ENCODE results near the gene NEMP1.
A peak's percentile ranks its signal among the peaks of the same experiment; 100 is the strongest.
"Not testable (repeated sequence)": the region's sequence is repeated elsewhere in the genome, so short reads cannot be mapped to it uniquely, and the experiment has no call there.

The NEMP1 gene

GRCh38 chr12:57078519-57079404 lies at the start of gene NEMP1:
TSS of gene NEMP1 (minus strand) at chr12:57078791. CDS start at chr12:57078745, 46 bp downstream.
- peak; percentile 55 to 90 (median 78) for DNase-seq (ENCODE audit: low read depth in 2 of 3, low spot score in 2 of 3)

- DNase-seq (ENCODE audit: low read depth in 2 of 3, low spot score in 2 of 3) = peak; percentile 45 to 60 (median 58)
Observed at GRCh38 chr12:57127726-57128518, 49.3 kb upstream of the NEMP1 start, which contains the start of gene LRP1. TSS of gene LRP1 (plus strand) at chr12:57128483. CDS start at chr12:57128965, 482 bp downstream.

- DNase-seq (ENCODE audit: low read depth in 2 of 3, low spot score in 2 of 3) = no peak
Observed at GRCh38 chr12:57127101-57127725, 48.6 kb upstream of the NEMP1 start.

GRCh38 chr12:57126561-57126960 lies 48.0 kb upstream of the NEMP1 start:
- no peak for DNase-seq (ENCODE audit: low read depth in 2 of 3, low spot score in 2 of 3)

GRCh38 chr12:57126061-57126460 lies 47.5 kb upstream of the NEMP1 start:
- no peak for DNase-seq (ENCODE audit: low read depth in 2 of 3, low spot score in 2 of 3)

GRCh38 chr12:57124261-57124877 lies 45.8 kb upstream of the NEMP1 start:
- peak; percentile 23 to 47 (median 32) for DNase-seq (ENCODE audit: low read depth in 2 of 3, low spot score in 2 of 3)

- DNase-seq (ENCODE audit: low read depth in 2 of 3, low spot score in 2 of 3) = no peak
Observed at GRCh38 chr12:57123813-57124212, 45.2 kb upstream of the NEMP1 start.

GRCh38 chr12:57120718-57121117 lies 42.1 kb upstream of the NEMP1 start:
- DNase-seq (ENCODE audit: low read depth in 2 of 3, low spot score in 2 of 3) = not testable (repeated sequence)

- no peak for DNase-seq (ENCODE audit: low read depth in 2 of 3, low spot score in 2 of 3)
Observed at GRCh38 chr12:57119294-57120085, 40.9 kb upstream of the NEMP1 start.

GRCh38 chr12:57118711-57119271 lies 40.2 kb upstream of the NEMP1 start:
- no peak for DNase-seq (ENCODE audit: low read depth in 2 of 3, low spot score in 2 of 3)

GRCh38 chr12:57116580-57117281 lies 38.1 kb upstream of the NEMP1 start:
- no peak for DNase-seq (ENCODE audit: low read depth in 2 of 3, low spot score in 2 of 3)

GRCh38 chr12:57112492-57113294 lies 34.1 kb upstream of the NEMP1 start:
- DNase-seq (ENCODE audit: low read depth in 2 of 3, low spot score in 2 of 3) = no peak

GRCh38 chr12:57111031-57111734 lies 32.6 kb upstream of the NEMP1 start, which contains the start of gene STAT6:
TSS of gene STAT6 (minus strand) at chr12:57111362. CDS start at chr12:57108278, 3,084 bp downstream.
- peak in 2 of 3 experiments; percentile 53 to 54 for DNase-seq (ENCODE audit: low read depth in 2 of 3, low spot score in 2 of 3)

- DNase-seq (ENCODE audit: low read depth in 2 of 3, low spot score in 2 of 3) = peak; percentile 61 to 71 (median 69)
Observed at GRCh38 chr12:57110104-57111030, 31.8 kb upstream of the NEMP1 start.

GRCh38 chr12:57109207-57110103 lies 30.9 kb upstream of the NEMP1 start:
- no peak for DNase-seq (ENCODE audit: low read depth in 2 of 3, low spot score in 2 of 3)
